ENCODE results near the gene ATP5IF1. TPM values are rescaled to one million over a fixed set of nuclear protein-coding genes. Genes with fewer than 3 reads are reported as not detected.
A peak's percentile ranks its signal among the peaks of the same experiment; 100 is the strongest.

The ATP5IF1 gene
- total and polyA plus RNA-seq, 4 donors = 90.2 to 758 (median 142) TPM

DNA sequence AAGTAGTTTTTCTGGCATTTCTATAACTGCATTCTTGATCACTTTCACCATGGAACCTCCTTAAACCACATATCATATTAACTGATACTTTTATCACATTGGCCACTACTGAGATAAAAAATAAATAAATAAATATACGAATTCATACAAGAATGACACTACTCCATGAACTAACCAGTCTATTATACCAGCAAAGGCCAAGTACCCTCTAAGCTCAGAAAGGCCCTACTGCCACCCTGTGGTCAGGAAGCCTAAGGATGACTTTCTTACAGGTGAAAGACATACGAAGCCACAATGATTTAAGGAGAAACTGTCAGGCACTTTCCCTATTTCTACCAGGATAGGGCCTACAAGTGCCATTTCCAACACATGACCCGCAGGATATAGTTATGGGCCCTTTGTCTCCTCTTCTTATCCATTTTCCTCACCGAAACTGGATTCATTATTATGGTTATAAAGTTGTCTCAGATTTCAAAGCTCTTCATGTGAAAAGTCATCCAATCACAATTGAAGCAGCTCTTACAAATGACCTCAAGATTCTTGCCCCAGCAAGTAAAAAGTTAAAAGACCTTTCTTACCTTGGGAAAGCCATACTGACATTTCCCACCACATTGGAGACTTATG is 27.0 kb upstream of the ATP5IF1 start:
- TF ChIP-seq, protein P1, sequence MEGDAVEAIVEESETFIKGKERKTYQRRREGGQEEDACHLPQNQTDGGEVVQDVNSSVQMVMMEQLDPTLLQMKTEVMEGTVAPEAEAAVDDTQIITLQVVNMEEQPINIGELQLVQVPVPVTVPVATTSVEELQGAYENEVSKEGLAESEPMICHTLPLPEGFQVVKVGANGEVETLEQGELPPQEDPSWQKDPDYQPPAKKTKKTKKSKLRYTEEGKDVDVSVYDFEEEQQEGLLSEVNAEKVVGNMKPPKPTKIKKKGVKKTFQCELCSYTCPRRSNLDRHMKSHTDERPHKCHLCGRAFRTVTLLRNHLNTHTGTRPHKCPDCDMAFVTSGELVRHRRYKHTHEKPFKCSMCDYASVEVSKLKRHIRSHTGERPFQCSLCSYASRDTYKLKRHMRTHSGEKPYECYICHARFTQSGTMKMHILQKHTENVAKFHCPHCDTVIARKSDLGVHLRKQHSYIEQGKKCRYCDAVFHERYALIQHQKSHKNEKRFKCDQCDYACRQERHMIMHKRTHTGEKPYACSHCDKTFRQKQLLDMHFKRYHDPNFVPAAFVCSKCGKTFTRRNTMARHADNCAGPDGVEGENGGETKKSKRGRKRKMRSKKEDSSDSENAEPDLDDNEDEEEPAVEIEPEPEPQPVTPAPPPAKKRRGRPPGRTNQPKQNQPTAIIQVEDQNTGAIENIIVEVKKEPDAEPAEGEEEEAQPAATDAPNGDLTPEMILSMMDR (IDR thresholded peaks at IDR 0.05; ENCODE audit: control extremely low read depth, extremely low read depth) = peak; percentile 64
- H3K36me3 ChIP-seq (ENCODE audit: control insufficient read depth in 4 of 4, insufficient read depth in 4 of 4, low read length in 4 of 4) = peaks cover 4 to 38% (median 25%) of the 10 kb centered on the region in 4 donors
- H3K4me3 ChIP-seq = no peak overlapping the region
- peak; percentile 55 to 70 (median 60) for DNase-seq
- H3K4me1 ChIP-seq (ENCODE audit: control insufficient read depth in 5 of 5, insufficient read depth in 5 of 5, low read length in 5 of 5) = no peaks in the 10 kb centered on the region
- no peaks in the 10 kb centered on the region for H3K9me3 ChIP-seq (ENCODE audit: control insufficient read depth in 4 of 4, insufficient read depth in 3 of 4, low read length in 3 of 4)
- no peak overlapping the region for H3K9ac ChIP-seq (ENCODE audit: insufficient read depth in 1 of 2, low read length in 2 of 2)
- H3K27me3 ChIP-seq (ENCODE audit: control insufficient read depth in 3 of 3, insufficient read depth in 3 of 3, low read length in 2 of 3) = no peaks in the 10 kb centered on the region
- no peak overlapping the region for H3K27ac ChIP-seq (ENCODE audit: low read depth in 1 of 2, low read length in 1 of 2)
- WGBS, 2 donors = 40 to 43% methylated on average over 4 of the region's 4 CpGs
- no peak for ATAC-seq (ENCODE audit: insufficient read depth, low FRiP score)

- Histone ChIP-seq H3K36me3 (ENCODE audit: control insufficient read depth in 4 of 4, insufficient read depth in 4 of 4, low read length in 4 of 4) (peaks cover 4 to 37% (median 23%) of the 10 kb centered on the region in 4 donors), H3K4me3 (no peak overlapping the region), H3K27me3 (ENCODE audit: control insufficient read depth in 3 of 3, insufficient read depth in 3 of 3, low read length in 2 of 3) (no peaks in the 10 kb centered on the region), H3K9me3 (ENCODE audit: control insufficient read depth in 4 of 4, insufficient read depth in 3 of 4, low read length in 3 of 4) (no peaks in the 10 kb centered on the region), H3K27ac (ENCODE audit: low read depth in 1 of 2, low read length in 1 of 2) (no peak overlapping the region), H3K4me1 (ENCODE audit: control insufficient read depth in 5 of 5, insufficient read depth in 5 of 5, low read length in 5 of 5) (no peaks in the 10 kb centered on the region), H3K9ac (ENCODE audit: insufficient read depth in 1 of 2, low read length in 2 of 2) (no peak overlapping the region)
- DNase-seq (no peak), ATAC-seq (ENCODE audit: insufficient read depth, low FRiP score) (no peak)
- WGBS, 2 donors = 60 to 81% methylated on average over 1 of the region's 1 CpG
- TF ChIP-seq, protein P1 (IDR thresholded peaks at IDR 0.05; ENCODE audit: control extremely low read depth, extremely low read depth) = no peak
Measured at GRCh38 chr1:28209700-28210099, 26.2 kb upstream of the ATP5IF1 start.

DNA sequence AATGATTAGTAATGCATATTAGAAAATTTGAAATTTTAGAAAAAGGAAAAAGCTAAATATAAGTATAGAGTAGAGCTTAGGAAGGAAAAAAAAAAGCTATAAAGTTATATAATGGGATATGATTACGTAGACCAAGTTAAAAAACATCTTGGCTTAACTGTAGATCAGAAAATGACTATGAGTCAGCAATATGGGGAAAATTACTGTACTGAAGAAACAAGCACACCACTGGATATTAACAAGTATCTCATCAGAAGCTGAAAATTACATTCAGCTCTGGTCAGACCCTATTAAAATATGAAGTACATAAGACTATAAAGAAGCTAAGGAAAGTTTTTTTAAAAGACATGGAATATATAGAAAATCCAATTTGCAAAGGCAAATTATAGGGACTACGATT is 22.6 kb upstream of the ATP5IF1 start:
- 42 to 88% methylated on average over 2 of the region's 2 CpGs for WGBS, 2 donors
- Histone ChIP-seq H3K27ac (ENCODE audit: low read depth in 1 of 2, low read length in 1 of 2) (no peak overlapping the region), H3K4me3 (no peak overlapping the region), H3K9me3 (ENCODE audit: control insufficient read depth in 4 of 4, insufficient read depth in 3 of 4, low read length in 3 of 4) (no peaks in the 10 kb centered on the region), H3K9ac (ENCODE audit: insufficient read depth in 1 of 2, low read length in 2 of 2) (no peak overlapping the region), H3K36me3 (ENCODE audit: control insufficient read depth in 4 of 4, insufficient read depth in 4 of 4, low read length in 4 of 4) (peaks cover 4 to 31% (median 18%) of the 10 kb centered on the region in 4 donors), H3K4me1 (ENCODE audit: control insufficient read depth in 5 of 5, insufficient read depth in 5 of 5, low read length in 5 of 5) (no peaks in the 10 kb centered on the region), H3K27me3 (ENCODE audit: control insufficient read depth in 3 of 3, insufficient read depth in 3 of 3, low read length in 2 of 3) (no peaks in the 10 kb centered on the region)
- no peak for ATAC-seq (ENCODE audit: insufficient read depth, low FRiP score)
- no peak for DNase-seq
- TF ChIP-seq, protein P1 (IDR thresholded peaks at IDR 0.05; ENCODE audit: control extremely low read depth, extremely low read depth) = no peak

GRCh38 chr1:28229089-28229488 is 6.8 kb upstream of the ATP5IF1 start:
- no peak overlapping the region for H3K9ac ChIP-seq (ENCODE audit: insufficient read depth in 1 of 2, low read length in 2 of 2)
- H3K4me1 ChIP-seq (ENCODE audit: control insufficient read depth in 5 of 5, insufficient read depth in 5 of 5, low read length in 5 of 5) = peaks cover 0 to 7% (median 0%) of the 10 kb centered on the region in 5 donors
- H3K9me3 ChIP-seq (ENCODE audit: control insufficient read depth in 4 of 4, insufficient read depth in 3 of 4, low read length in 3 of 4) = no peaks in the 10 kb centered on the region
- TF ChIP-seq, protein P1 (IDR thresholded peaks at IDR 0.05; ENCODE audit: control extremely low read depth, extremely low read depth) = no peak
- peaks cover 11 to 26% (median 21%) of the 10 kb centered on the region in 4 donors for H3K36me3 ChIP-seq (ENCODE audit: control insufficient read depth in 4 of 4, insufficient read depth in 4 of 4, low read length in 4 of 4)
- DNase-seq (no peak), ATAC-seq (ENCODE audit: insufficient read depth, low FRiP score) (no peak)
- no peak overlapping the region for H3K4me3 ChIP-seq
- H3K27me3 ChIP-seq (ENCODE audit: control insufficient read depth in 3 of 3, insufficient read depth in 3 of 3, low read length in 2 of 3) = no peaks in the 10 kb centered on the region
- no peak overlapping the region for H3K27ac ChIP-seq (ENCODE audit: low read depth in 1 of 2, low read length in 1 of 2)
